Endothelial cell of umbilical vein (primary cell): ENCODE measurements around the gene ATP8B3. TPM values are rescaled to one million over a fixed set of nuclear protein-coding genes. Genes with fewer than 3 reads are reported as not detected.

Experiments
- BruUV-seq: library from RNA; stranded (reverse); fragments of 400-500 nt; replicated peaks from 2 replicates; lab custom pipeline; 2021; lab: Mats Ljungman, UMichigan
- CTCF ChIA-PET: fragments of 300-600, 350-600 bp; sonication (Branson Sonifier 250); formaldehyde crosslinking; loops from one replicate; lab custom pipeline; 2021; ENCODE audit warnings: antibody characterized with exemption, inconsistent platforms; lab: Charles Lee
- POLR2A ChIA-PET: fragments of 300-600, 350-600 bp; sonication (Branson Sonifier 250); formaldehyde crosslinking; loops from one replicate; lab custom pipeline; 2021; ENCODE audit warnings: antibody characterized with exemption, inconsistent platforms; lab: Charles Lee
- DNase-seq: peaks from one replicate; pipeline ENCODE4 v3.0.0-alpha.2; 2011; ENCODE audit warnings: low read depth, low spot score
- FAIRE-seq: peaks from 2 replicates; lab custom pipeline; 2011; peaks lifted over from hg19 to GRCh38; lab: Jason Lieb, UNC
- H2AFZ ChIP-seq: 2 replicates; pipeline ENCODE4 v1.6.0; 2012; ENCODE audit warnings: low read depth, low read length, control low read depth, inconsistent platforms
- H3K27ac ChIP-seq: 2 replicates; pipeline ENCODE4 v1.5.1; 2011; ENCODE audit warnings: low read depth, mild to moderate bottlenecking, control low read depth, low read length, moderate library complexity; ENCODE audit not compliant: insufficient read depth
- H3K27me3 ChIP-seq, 2 experiments: 2 replicates each; pipeline versions ENCODE4 v1.6.0 to v1.6.1; 2011; ENCODE audit warnings: low read length in 2 of 2, mixed read lengths in 1 of 2; ENCODE audit not compliant: control insufficient read depth in 2 of 2, insufficient read depth in 2 of 2
- H3K36me3 ChIP-seq, 2 experiments: 2 replicates in 1 of 2; 3 replicates in 1 of 2; pipeline ENCODE4 v1.5.1; 2011; ENCODE audit warnings: low read length in 2 of 2, mild to moderate bottlenecking in 1 of 2, moderate library complexity in 1 of 2; ENCODE audit not compliant: control insufficient read depth in 2 of 2, insufficient read depth in 2 of 2; ENCODE audit errors: extremely low read depth in 1 of 2
- H3K4me1 ChIP-seq: 3 replicates; pipeline ENCODE4 v1.5.1; 2011; ENCODE audit warnings: mild to moderate bottlenecking, low read length; ENCODE audit not compliant: control insufficient read depth, insufficient read depth; ENCODE audit errors: extremely low read depth
- H3K4me2 ChIP-seq: 2 replicates; pipeline ENCODE4 v1.6.1; 2011; ENCODE audit warnings: low read length, control low read depth, mixed read lengths; ENCODE audit not compliant: insufficient read depth
- H3K4me3 ChIP-seq, 3 experiments: fragments of 200-600 bp in 1 of 3; sonication (generic), shearing (Covaris generic) in 1 of 3; replicated peaks in 1 of 3; 2 replicates each; pipeline ENCODE4 v1.5.1; 2011 to 2016; ENCODE audit warnings: control low read depth in 3 of 3, low read length in 3 of 3, mild to moderate bottlenecking in 2 of 3, inconsistent platforms in 1 of 3, low read depth in 1 of 3, moderate library complexity in 1 of 3; ENCODE audit not compliant: insufficient read depth in 1 of 3
- H3K79me2 ChIP-seq: 2 replicates; pipeline ENCODE4 v1.6.0; 2012; ENCODE audit warnings: low read length, inconsistent platforms; ENCODE audit not compliant: control insufficient read depth, insufficient read depth
- H3K9ac ChIP-seq: replicated peaks from 2 replicates; pipeline ENCODE3; 2011; ENCODE audit warnings: low read length, control low read depth; ENCODE audit not compliant: insufficient read depth; ENCODE audit errors: extremely low read depth
- H3K9me1 ChIP-seq: replicated peaks from 3 replicates; pipeline ENCODE4 v1.6.0; 2011; ENCODE audit warnings: mild to moderate bottlenecking, low read length; ENCODE audit not compliant: control insufficient read depth, insufficient read depth; ENCODE audit errors: extremely low read depth
- H3K9me3 ChIP-seq: replicated peaks from 2 replicates; pipeline ENCODE4 v1.5.1; 2012; ENCODE audit warnings: low read length, inconsistent platforms; ENCODE audit not compliant: control insufficient read depth, insufficient read depth
- H4K20me1 ChIP-seq: replicated peaks from 2 replicates; pipeline ENCODE3; 2011; ENCODE audit warnings: mild to moderate bottlenecking, low read length; ENCODE audit not compliant: control insufficient read depth, insufficient read depth; ENCODE audit errors: extremely low read depth
- EZH2 ChIP-seq: IDR thresholded peaks from 2 replicates; pipeline ENCODE4 v1.6.1; 2012; ENCODE audit warnings: borderline replicate concordance, low read depth, mild to moderate bottlenecking, moderate library complexity, low read length, inconsistent platforms; ENCODE audit not compliant: severe bottlenecking
- FOS ChIP-seq: IDR thresholded peaks from 2 replicates; pipeline ENCODE4 v1.6.1; 2011; ENCODE audit warnings: mild to moderate bottlenecking, low read length, moderate library complexity, borderline replicate concordance; ENCODE audit not compliant: insufficient read depth
- GATA2 ChIP-seq: IDR thresholded peaks from 2 replicates; pipeline ENCODE4 v1.7.0; 2011; ENCODE audit warnings: low read depth, mild to moderate bottlenecking, moderate library complexity, mixed read lengths, low read length; ENCODE audit not compliant: insufficient read length, insufficient read depth
- JUN ChIP-seq: IDR thresholded peaks from 2 replicates; pipeline ENCODE4 v1.6.1; 2011; ENCODE audit warnings: borderline replicate concordance, low read depth; ENCODE audit not compliant: insufficient read length, insufficient read depth
- MYC ChIP-seq: IDR thresholded peaks from one replicate; pipeline ENCODE4 v1.6.1; 2011; ENCODE audit warnings: mild to moderate bottlenecking, low read depth, low read length
- POLR2A ChIP-seq: IDR thresholded peaks from 2 replicates; pipeline ENCODE4 v1.6.1; 2012; ENCODE audit warnings: low read depth, mild to moderate bottlenecking, control low read depth, low read length
- POLR2AphosphoS5 ChIP-seq: IDR thresholded peaks from 2 replicates; pipeline ENCODE4 v1.6.1; 2012; ENCODE audit warnings: low read depth, mild to moderate bottlenecking, control low read depth, low read length, moderate library complexity; ENCODE audit not compliant: insufficient read depth
- dilution Hi-C: fragments of 300-500 bp; cut with MboI; formaldehyde crosslinking; loops from one replicate; pipeline ENCODE4 v1.15.0; 2019; ENCODE audit warnings: low sequenced_read_pairs; ENCODE audit not compliant: extremely low pct_ligation_motif_present
- intact Hi-C: fragments of 100-400 bp; cut with micrococcal nuclease; formaldehyde crosslinking; loops from one replicate; pipeline ENCODE4 v1.10.0; 2022
- polyA plus RNA-seq, 4 experiments: library from polyadenylated mRNA; depleted of rRNA in 3 of 4; stranded (reverse) in 3 of 4; unstranded in 1 of 4; fragments of >200 nt; gene quantifications; 2 replicates each; pipeline versions ENCODE4 v1.2.1 to v1.2.3, GENCODE V29; 2011 to 2012; ENCODE audit warnings: missing spikeins in 1 of 4
- total RNA-seq: library from RNA; stranded (reverse); gene quantifications from 2 replicates; pipeline ENCODE4 v1.2.3, GENCODE V29; 2021
- TF ChIP-seq, protein P1 (sequence below): IDR thresholded peaks from 2 replicates; pipeline ENCODE4 v1.6.1; 2011; ENCODE audit not compliant: insufficient read depth, insufficient read length
- TF ChIP-seq, protein P2 (sequence below), 2 donors: IDR thresholded peaks; 1 replicate in 1 of 2; 2 replicates in 1 of 2; pipeline ENCODE4 v1.5.1; 2011; ENCODE audit warnings: low read length in 2 of 2, mild to moderate bottlenecking in 2 of 2, moderate library complexity in 2 of 2, control low read depth in 1 of 2, inconsistent platforms in 1 of 2, low read depth in 1 of 2; ENCODE audit not compliant: insufficient read depth in 1 of 2; ENCODE audit errors: extremely low read depth in 1 of 2

Gene ATP8B3
- total and polyA plus RNA-seq, 2 donors (not counting 3 experiments of a cell fraction or from before 2014, with no cell fraction given) = 1.1 to 7.3 TPM

DNA sequence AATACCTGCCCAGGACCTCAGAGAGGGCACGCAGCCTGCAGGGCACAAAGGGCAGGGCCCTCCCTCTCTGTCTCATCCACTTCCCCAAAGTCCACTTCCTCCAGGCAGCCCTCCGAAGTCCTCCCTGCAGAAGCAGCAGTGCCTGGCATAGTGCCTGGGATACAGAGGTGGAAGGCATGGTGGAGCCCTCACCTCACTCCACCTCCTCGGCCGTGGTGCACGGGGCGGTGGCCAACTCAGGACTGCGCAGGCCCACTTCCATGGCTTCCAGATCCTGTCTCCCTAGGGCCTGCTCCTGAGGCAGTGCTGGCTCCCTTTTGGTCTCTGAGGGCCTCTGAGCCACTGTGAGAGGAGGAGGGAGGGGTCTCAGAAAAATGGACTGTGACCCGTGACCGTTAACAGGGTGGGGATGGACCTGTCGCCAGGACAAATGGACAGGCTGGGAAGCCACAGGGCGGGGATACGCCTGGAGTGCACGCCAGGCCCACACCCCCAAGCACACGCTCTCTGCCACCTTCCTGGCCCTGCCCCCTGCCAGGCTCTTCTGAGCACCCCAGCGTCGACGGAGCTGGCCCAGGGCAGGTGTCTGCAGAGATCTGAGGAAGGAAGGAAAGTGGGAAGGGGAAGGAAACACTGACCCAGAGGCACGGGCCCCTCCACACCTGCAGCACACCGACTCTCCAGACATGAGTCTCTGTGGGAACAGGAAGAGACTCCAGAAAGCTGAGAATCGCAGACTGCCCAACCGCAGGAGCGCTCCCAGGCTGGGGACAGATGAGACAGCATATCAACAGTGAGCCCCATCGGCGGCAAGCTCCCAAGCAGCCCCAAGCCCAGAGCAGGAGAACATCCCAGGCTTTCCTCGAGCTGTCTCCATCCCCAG is 27.8 kb upstream of the ATP8B3 start:
- CTCF ChIA-PET = interaction anchor here (1.2 to 7.6 kb wide), 4 partner anchors 8 to 16 kb away, joined by 3 to 83 read pairs (median 4); no protein-coding TSS in a partner anchor
- DNase-seq = no peak
- POLR2A ChIA-PET = no interaction called here

More for the DNA sequence above, 27.8 kb upstream of the ATP8B3 start:
- H3K9me3 ChIP-seq = no peaks in the 10 kb centered on the region
- no peak overlapping the region for H3K9ac ChIP-seq
- intact Hi-C loops (loop anchor here (1.0 kb wide), 1 partner anchor 14 kb away; no protein-coding TSS in a partner anchor), dilution Hi-C loops (no loop called here)
- no peaks in the 10 kb centered on the region for H4K20me1 ChIP-seq
- FAIRE-seq = no peak
- H3K36me3 ChIP-seq = peaks cover 0 to 3% of the 10 kb centered on the region in 2 experiments
- H3K27ac ChIP-seq = no peak overlapping the region
- H3K9me1 ChIP-seq = no peaks in the 10 kb centered on the region
- H3K4me1 ChIP-seq = peaks cover 16% of the 10 kb centered on the region
- BruUV-seq = no TSS peak
- no peaks in the 10 kb centered on the region for H3K27me3 ChIP-seq
- no peak overlapping the region for H2AFZ ChIP-seq
- TF ChIP-seq EZH2 (no peak), JUN (no peak), POLR2A (no peak), GATA2 (no peak), MYC (no peak), POLR2AphosphoS5 (no peak), FOS (no peak)
- TF ChIP-seq, protein P1, sequence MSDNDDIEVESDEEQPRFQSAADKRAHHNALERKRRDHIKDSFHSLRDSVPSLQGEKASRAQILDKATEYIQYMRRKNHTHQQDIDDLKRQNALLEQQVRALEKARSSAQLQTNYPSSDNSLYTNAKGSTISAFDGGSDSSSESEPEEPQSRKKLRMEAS = no peak
- TF ChIP-seq, protein P2, sequence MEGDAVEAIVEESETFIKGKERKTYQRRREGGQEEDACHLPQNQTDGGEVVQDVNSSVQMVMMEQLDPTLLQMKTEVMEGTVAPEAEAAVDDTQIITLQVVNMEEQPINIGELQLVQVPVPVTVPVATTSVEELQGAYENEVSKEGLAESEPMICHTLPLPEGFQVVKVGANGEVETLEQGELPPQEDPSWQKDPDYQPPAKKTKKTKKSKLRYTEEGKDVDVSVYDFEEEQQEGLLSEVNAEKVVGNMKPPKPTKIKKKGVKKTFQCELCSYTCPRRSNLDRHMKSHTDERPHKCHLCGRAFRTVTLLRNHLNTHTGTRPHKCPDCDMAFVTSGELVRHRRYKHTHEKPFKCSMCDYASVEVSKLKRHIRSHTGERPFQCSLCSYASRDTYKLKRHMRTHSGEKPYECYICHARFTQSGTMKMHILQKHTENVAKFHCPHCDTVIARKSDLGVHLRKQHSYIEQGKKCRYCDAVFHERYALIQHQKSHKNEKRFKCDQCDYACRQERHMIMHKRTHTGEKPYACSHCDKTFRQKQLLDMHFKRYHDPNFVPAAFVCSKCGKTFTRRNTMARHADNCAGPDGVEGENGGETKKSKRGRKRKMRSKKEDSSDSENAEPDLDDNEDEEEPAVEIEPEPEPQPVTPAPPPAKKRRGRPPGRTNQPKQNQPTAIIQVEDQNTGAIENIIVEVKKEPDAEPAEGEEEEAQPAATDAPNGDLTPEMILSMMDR (IDR thresholded peaks at IDR 0.05; ENCODE audit: extremely low read depth in 1 of 2, insufficient read depth in 1 of 2, low read depth in 1 of 2, low read length in 2 of 2) = no peak
- no peak overlapping the region for H3K4me3 ChIP-seq
- no peak overlapping the region for H3K4me2 ChIP-seq
- peaks cover 91% of the 10 kb centered on the region for H3K79me2 ChIP-seq
